NCI-H2029 (cell line): Measurements from ENCODE around the gene ACOT7.
A peak's percentile ranks its signal among the peaks of the same experiment; 100 is the strongest.
"Not testable (repeated sequence)": the region's sequence is repeated elsewhere in the genome, so short reads cannot be mapped to it uniquely, and the experiment has no call there.

Experiments used
- DNase-seq: peaks from one replicate; lab custom pipeline; 2025; lab: John Stamatoyannopoulos, UW

ACOT7 gene

DNA sequence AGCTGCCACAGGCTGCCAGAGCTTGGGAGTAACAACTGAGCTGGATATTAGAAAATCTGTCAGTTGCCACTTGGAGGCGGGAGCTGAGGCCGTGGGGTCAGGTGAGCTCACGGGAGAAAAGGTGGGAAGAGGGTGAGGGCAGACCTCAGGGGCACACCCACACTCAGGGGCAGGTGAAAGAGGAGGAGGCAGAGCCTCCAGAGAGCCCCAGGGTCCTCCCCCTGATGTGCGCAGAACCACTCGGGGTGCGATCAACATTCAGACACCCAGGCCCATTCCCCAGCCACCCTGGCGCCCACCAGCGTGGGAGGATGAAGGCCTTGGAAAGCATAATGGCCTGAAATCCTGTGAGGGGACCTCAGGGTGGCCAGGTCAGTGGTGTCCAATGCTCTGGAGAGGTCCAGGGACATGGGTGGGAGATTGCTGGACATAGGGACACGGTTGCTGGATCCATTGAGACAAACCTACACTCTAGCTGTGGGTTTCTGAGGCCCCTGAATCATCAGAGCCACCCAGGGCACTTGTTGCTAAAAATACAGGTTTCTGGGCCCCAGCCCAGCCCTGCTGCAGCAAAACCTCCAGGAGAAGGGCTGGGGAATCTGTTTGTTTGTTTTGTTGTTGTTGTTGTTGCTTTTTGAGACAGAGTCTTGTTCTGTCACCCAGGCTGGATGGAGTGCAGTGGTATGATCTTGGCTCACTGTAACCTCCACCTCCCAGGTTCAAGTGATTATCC is 83.3 kb downstream of the ACOT7 start:
- DNase-seq = no peak

DNA sequence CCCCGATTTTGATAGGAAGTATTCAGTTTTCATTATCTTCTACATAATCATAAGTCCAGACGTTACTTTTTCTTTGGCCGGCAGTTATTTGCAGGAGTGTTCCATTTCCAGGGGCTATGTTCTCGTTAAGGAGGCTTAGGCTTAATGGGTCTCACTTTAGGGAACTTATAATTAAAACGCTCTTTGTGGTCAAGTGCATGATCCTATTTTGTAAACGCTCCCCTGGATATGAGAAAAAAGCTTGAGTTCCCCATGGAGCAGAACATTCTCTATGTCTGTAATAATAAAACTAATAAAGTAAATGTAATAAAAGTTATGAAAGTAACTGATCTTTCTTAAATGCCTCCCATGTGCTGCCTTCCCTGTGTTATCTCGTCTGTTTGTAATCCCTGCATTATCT is 84.0 kb downstream of the ACOT7 start:
- DNase-seq = no peak

DNA sequence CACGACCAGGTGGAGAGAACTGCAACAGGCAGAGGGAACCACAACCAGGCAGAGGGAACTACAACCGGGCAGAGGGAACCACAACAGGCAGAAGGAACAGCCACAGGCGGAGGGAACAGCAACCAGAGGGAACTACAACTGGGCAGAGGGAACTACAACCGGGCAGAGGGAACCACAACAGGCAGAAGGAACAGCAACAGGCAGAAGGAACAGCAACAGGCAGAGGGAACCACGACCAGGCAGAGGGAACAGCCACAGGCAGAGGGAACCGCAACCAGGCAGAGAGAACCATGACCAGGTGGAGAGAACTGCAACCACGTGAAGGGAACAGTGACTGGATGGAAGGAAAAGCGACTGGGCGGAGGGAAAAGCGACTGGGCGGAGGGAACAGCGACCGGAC is 85.1 kb downstream of the ACOT7 start:
- no peak for DNase-seq

DNA sequence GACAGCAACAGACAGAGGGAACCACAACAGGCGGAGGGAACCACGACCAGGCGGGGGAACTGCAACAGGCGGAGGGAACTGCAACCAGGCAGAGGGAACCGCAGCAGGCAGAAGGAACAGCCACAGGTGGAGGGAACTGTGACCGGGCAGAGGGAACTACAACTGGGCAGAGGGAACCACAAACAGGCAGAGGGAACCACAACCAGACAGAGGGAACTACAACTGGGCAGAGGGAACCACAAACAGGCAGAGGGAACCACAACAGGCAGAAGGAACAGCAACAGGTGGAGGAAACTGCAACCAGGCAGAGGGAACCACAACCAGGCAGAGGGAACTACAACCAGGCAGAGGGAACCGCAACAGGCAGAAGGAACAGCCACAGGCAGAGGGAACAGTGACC is 85.9 kb downstream of the ACOT7 start:
- not testable (repeated sequence) for DNase-seq

DNA sequence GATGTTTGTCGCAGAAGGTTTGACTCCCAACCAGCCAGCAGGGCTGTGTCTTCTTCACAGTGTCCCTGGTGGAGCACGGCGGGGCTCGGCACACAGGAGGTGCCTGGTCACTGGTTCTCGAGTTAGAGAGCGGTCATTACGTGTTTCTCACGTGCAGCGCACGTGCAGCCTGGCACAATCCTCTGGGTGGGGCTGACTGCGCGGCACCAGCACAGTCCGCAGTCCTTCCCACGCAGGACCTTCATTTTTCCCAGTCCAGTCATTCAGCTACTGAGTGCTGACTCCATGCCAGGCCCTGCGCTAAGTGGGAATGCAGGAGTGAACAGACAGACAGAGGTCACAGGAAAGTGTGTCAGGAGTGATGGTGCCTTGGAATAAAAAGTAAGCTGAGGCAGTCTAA is 86.5 kb downstream of the ACOT7 start:
- DNase-seq = no peak

DNA sequence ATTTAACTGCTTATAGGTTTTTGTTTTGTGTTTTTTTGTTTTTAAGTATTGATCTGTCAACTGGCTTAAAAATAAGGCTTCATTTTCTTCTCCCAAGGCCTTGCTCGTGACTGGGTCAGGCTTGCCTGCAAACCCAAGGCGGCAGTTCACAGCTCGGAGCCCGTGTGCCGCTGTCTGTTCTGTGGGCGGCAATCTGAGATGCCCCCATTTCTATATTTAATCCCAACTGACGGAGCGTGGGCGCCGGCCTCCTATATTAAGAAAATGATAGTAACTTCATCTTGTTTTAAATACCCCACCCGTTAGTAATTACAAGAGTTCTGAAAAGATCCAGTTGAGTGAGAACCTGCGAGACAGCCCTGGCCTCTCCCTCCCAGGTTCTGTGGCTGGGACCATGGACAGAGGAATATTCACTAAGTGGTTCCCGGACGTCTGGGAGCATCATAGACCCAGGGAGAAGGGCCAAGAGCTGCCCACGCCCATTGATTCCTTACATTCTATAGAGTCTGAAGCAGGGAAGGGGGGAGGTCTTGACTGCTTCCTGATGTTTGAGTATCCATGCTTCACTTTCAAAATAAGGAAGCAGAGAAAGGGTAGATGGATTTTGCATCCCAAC is 90.1 kb downstream of the ACOT7 start:
- DNase-seq = no peak

DNA sequence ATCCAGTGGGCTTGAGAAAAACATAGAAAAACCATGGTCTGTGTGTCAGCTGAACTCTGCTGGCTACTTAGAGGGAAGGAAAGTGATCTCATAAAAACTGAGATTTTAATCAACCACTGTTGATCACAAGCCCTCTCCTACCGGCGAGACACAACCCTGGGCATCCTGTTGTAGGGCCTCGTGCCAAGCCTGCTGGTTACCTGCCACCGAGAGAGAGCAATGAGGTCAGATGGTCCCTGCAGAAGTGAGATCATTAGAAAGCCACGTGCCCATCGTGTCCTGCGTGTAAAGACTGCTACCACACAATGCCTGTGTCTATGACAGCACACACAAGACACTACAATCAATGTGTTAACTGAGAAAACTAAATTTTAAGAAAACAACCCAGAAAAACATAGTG is 91.0 kb downstream of the ACOT7 start:
- DNase-seq = peak; percentile 2

DNA sequence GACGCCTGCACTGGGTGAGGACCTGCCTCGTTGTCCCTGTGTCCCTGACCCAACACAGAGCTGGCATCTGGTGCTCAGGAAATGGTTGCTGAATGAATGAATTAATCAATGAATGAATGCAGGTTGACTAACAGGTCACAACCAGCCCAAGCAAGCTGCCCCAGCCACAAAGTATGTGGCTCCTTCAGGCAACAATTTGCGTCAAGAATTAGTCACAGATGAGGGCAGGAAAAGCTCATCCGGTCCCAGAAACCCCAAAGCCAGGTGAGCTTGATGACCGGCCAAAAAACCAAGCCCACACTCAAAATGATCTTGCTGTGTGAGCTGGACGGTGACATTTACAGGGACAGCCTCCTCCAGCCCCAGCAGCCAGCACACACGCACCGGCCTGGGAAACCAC is 92.0 kb downstream of the ACOT7 start:
- no peak for DNase-seq

DNA sequence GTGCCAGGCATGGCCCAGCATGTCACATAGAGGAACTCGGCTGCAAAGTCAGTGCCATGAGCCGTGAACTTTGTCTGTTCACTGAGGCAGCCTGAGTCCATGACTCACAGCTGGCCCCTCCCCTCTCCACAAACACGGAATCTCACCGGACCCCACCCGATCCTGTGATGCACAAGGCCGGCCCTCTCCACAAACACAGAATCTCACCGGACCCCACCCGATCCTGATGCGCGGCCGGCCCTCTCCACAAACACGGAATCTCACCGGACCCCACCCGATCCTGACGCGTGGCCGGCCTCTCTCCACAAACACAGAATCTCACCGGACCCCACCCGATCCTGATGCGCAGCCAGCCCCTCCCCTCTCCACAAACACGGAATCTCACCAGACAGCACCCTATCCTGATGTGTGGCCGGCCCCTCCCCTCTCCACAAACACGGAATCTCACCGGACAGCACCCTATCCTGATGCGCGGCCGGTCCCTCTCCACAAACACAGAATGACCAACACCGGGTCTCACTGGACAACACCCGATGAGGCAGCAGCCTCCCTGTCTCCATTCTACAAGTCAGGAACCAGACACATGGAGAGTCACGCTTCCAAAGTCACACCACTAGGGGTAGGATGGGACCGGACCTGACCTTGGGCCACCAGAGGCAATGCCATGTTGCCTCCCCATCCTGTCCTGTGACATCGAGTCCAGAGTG is 93.1 kb downstream of the ACOT7 start:
- DNase-seq = no peak

DNA sequence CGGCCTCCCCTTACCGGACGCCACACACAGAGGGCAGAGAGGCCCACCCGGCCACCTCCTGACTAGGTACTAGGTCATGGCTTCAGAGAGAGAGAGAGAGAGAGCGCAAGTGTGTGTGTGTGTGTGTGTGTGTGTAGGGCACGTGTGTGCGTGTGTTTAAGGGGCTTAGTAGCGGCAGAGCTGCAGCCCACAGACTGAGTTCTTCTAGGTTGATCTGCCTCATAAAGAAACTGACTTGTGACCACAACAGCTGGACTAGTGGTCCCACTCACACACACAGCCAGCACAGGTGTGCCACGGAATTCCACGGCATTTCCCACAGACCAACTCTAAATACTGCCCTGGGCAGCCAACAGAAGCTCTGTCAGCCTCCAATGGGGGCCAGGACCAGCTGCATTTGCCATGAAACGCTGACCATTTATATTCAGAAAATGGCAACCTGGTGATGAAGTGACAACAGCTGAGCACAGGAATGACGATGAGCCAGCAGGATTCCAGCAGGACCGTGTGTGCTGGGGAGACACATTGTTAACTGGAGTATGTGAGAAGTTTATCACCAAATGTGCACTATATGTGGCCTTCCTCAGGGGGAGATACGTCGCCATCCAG is 93.9 kb downstream of the ACOT7 start:
- no peak for DNase-seq

DNA sequence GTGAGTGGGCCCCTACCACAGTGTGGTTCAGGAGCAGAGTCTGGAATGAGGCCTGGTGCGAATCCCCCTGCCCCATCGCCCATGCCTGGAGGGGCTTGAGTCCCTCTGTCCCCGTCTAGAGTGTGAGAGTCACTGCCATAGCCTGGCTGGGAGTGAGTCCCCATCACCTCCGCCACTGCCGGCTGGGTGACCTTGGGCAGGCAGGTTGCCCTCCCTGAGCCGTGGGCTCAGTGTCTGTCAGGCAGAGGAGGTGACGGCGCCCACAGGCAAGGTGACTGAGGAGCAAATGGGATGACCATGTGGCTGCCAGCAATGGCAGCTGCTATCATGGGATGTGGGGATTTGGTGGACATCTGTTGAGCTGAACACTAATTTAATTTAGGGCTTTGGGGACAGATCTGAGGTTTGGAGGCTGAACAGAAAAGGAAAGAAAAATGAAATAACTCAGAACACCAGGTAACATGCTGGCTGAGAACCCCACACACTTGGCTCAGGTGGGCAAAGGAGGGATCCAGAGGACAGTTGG is 94.6 kb downstream of the ACOT7 start:
- DNase-seq = no peak

DNA sequence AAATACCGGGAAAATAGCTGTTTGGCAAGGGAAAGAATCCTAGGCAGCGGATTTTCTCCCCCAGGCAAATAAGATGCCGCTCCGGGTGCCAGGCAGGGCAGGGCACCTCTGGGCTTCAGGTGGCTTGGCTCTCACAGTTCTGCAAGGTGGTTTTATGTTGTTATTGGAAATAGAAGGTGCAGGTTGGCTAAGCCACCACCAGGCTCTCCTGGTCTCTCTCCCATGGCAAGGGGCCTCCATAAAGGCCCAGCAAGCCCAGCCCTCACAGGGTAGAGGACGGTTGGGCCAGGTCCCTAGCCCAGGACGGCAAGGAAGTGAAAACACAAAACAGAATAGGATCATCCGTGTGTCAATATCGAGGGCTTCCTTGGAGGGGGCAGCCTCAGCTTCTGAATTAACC is 95.0 kb downstream of the ACOT7 start:
- no peak for DNase-seq

DNA sequence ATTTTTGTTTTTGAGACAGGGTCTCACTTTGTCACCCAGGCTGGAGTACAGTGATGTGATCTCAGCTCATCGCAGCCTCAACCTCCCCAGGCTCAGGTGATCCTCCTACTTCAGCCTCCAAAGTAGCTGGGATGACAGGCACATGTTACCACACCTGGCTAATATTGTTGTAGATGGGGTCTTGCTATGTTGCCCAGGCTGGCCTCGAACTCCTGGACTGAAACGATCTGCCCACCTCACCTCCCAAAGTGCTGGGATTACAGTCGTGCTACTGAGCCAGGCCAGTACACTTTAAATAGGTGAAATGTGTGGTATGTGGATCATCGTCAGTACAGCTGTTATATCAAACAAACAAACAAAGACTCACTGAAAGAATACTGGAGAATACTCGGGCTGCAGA is 97.7 kb downstream of the ACOT7 start:
- no peak for DNase-seq

DNA sequence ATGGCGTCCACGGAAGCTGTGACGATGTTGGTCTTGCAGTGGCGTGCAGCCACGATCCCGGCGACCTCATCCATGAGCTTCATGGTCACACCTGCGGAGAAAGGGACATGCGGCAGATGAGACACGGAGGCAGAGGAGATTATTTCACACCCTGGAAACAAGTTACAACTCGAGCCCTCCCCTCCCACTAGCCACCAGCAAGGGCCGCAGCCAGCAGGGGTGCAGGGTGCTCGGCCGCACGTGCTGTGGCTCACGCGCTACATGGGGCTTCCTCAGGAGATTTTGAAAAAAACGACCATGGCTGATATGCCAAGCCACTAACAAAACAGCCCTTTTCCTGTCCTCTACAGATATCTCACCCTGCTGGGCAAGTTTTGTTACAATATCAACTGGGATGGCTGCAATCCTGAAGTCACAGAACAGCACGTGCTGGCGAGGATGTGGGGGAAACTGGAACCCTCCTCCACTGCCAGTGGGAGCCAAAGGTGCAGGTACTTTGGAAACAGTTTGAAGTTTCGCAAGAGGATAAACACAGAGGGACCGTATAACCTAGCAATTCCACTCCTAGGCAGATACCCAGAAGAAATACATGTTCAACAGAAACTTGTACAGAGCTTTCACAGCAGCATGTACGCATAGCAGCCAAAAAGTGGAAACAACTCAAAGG is 98.5 kb downstream of the ACOT7 start:
- DNase-seq = no peak

DNA sequence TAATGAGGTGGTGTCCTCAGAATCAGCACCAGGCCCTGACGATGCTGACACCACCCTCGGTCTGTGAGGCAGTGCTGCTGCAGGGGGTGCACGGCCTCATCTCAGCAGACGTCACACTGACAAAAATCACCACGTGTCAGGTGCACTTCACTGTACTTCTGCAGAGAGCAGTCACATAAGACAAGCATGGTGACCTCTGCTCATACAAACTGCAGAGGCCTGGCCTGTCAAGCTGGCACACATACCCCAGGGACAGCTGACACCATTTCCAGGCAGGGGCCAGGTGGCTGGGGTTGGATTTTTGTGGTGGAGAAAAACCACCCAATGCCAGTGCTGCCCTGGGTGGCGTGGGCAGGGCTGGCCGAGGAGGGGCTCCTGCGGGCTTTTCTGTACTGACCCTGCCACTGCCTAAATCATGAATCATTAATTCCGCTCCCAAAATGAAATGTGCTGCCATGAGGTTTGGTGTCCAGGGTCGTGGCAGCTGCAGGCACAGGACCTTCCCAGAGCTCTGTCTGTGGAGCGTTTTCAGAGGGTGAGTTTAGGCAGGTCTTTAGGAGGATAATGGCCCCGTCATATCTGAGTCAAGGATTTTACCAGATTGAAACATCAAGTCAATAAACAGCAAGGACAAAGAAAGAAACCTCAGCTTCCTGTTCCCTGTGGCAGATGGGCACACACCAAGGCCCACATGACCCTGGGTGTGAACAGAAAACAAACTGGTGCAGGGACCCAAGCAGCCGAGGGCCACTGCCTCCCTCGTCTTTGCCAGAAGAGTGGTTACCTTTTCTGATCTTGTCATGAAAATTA is 99.3 kb downstream of the ACOT7 start:
- no peak for DNase-seq

DNA sequence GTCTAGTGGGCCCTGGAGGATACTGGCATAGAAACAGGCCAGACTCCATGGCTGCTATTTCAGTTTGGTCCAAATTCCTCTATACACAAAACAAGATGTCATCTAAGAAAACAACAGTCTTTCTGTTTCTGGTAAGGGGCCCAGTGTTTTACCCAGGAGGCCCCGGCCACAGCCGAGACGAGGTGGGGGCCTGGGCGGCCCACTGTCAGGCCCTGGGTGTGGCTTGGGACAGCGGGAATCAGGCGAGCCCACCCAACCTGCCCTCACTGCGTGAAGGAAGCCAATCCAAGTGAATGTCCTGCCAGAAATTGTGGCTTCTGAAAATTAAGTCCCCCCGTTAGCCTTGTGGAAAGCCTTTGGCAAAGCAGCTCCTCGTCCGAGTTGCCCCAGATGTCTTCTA is 101.5 kb downstream of the ACOT7 start:
- no peak for DNase-seq

DNA sequence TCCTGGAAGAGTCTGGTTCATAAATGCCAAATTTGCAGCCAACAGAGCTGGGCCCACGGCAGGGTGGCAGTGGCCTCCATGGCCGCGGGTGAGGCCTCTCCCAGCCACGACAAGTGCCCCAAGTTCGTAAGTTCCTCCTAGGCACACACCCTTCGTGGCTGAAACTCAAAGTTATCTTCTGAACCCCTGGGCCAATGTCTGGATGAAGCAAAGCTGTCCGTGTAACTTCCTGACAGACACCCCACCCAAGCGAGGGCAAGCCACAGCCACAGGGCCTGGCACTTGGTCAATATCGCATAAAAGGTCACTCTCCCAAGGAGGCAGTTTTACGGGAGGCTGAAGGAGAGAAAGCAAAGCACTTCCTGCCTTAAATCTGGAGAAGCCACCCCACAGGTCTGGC is 104.9 kb downstream of the ACOT7 start:
- no peak for DNase-seq

DNA sequence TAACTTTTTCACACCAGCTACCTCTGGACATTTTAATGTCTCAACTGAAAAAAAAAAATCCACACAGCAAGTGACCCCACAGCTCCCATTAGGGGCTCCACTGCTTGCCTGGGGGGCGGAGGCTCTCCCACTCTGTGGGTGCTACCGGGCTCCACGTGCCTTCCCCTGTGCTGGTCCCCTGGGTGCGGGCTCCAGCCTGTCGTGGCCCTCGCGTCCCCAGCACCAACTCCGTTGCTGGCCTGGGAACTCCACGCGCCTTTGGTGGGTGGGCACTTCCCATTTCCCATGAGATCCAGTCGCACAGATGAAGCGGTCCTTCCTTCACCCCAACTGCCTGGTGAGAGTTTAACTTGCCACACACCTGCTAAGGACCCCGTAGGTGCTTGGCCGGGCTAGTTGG is 105.5 kb downstream of the ACOT7 start:
- DNase-seq = no peak

DNA sequence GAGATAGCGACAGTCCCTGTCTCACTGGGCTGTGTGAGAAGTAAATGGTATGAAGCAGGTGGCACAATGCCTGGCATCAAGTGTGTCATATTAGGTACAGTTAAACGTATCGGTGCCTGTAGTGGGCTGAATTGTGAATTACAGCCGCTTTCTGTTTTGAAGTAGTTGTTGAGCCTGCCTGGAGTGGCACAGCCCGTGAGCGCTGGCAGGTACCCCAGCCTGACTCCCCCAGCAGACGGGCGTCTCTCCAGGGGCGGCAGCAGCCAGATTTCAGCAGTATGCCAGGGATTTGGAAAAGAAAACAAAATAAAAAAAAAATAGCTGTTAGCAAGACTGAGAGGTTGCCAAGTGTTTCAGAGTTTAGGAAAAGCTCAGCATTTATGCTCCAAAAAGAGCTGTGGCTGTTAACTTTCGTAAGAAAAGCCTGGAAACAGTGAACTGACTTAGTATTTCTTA is 106.1 kb downstream of the ACOT7 start:
- DNase-seq = peak; percentile 77

DNA sequence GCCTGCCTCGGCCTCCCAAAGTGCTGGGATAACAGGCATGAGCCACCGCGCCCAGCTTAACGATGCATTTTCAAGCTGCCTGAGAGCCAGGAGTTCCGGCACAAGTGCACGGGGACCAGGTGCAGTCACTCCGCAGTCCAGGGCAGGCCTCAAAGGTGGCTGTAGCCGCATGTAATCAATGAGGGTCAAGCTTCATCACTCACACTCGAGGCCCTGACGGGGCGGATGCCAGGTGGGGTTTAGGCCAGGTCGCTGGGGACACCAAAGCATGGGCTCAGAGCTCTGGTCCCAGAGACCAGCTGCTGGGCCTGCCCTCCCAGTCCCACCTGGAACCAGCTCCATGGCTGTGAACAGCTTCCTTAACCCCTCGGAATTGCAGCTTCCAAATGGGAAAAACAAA is 106.5 kb downstream of the ACOT7 start:
- no peak for DNase-seq

DNA sequence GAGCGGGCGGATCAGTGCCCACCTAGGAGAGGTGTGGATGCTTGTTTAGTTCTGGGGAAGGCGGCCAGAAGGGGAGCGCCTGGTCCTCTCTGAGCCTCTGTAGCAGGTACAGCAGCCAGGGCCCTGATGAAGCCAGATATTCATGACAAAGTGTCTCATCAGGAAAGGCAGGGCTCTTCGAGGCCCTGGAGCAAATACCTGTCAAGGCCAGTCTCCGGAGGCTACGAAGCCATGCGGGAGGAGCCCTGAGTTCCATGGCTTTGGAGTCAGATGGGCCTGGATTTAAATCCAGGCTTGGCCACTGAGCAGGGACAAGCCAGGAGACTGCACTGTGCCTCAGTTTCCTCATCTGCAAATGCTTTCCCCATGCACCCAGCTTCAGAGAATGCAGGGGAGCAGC is 107.3 kb downstream of the ACOT7 start:
- no peak for DNase-seq
